ENCODE data around the gene PPIE. TPM values are rescaled to one million over a fixed set of nuclear protein-coding genes. Genes with fewer than 3 reads are reported as not detected.

PPIE gene
- total and polyA plus RNA-seq, 2 of the 4 experiments (the other 2 are of a cell fraction), result 40.9 to 68.1 TPM

GRCh38 chr1:39753132-39754025 lies 14.7 kb downstream of the PPIE start:
- no peak overlapping the region for H2AFZ ChIP-seq (replicated peaks; ENCODE audit: low read length, poor library complexity)
- TF ChIP-seq ELK1 (IDR thresholded peaks at IDR 0.05; ENCODE audit: borderline replicate concordance, low read depth, low read length) (no peak), USF2 (IDR thresholded peaks at IDR 0.05; ENCODE audit: low read depth, low read length) (no peak), MAFK (IDR thresholded peaks at IDR 0.05; ENCODE audit: low read depth, low read length) (no peak), MXI1 (IDR thresholded peaks at IDR 0.05; ENCODE audit: borderline replicate concordance, low read depth, low read length) (no peak), RAD21 (IDR thresholded peaks at IDR 0.05; ENCODE audit: low read length) (no peak), RFX5 (IDR thresholded peaks at IDR 0.05; ENCODE audit: low read depth, low read length) (no peak), BHLHE40 (IDR thresholded peaks at IDR 0.05; ENCODE audit: low read depth, low read length) (no peak), NFE2L2 (IDR thresholded peaks at IDR 0.05; ENCODE audit: low read depth, low read length) (no peak), FOS (IDR thresholded peaks at IDR 0.05; ENCODE audit: low read depth, low read length) (no peak)
- TF ChIP-seq, protein P1, sequence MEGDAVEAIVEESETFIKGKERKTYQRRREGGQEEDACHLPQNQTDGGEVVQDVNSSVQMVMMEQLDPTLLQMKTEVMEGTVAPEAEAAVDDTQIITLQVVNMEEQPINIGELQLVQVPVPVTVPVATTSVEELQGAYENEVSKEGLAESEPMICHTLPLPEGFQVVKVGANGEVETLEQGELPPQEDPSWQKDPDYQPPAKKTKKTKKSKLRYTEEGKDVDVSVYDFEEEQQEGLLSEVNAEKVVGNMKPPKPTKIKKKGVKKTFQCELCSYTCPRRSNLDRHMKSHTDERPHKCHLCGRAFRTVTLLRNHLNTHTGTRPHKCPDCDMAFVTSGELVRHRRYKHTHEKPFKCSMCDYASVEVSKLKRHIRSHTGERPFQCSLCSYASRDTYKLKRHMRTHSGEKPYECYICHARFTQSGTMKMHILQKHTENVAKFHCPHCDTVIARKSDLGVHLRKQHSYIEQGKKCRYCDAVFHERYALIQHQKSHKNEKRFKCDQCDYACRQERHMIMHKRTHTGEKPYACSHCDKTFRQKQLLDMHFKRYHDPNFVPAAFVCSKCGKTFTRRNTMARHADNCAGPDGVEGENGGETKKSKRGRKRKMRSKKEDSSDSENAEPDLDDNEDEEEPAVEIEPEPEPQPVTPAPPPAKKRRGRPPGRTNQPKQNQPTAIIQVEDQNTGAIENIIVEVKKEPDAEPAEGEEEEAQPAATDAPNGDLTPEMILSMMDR (conservative IDR thresholded peaks at IDR 0.05; ENCODE audit: low read depth, low read length), result no peak
- no peak overlapping the region for H2BK5ac ChIP-seq (ENCODE audit: low read depth, low read length, poor library complexity, severe bottlenecking)
- in situ Hi-C loops (cut with MboI; ENCODE audit: low sequenced_read_pairs), result no loop called here
- ChIA-PET POLR2A (ENCODE audit: unreplicated experiment) (no interaction called here), CTCF (interaction anchor here (0.8 kb wide), 1 partner anchor 47 kb away, joined by 3 read pairs; no protein-coding TSS in a partner anchor)
- H2BK15ac ChIP-seq (ENCODE audit: low read depth, low read length), result no peak overlapping the region
- no peak overlapping the region for H2BK120ac ChIP-seq (ENCODE audit: low read depth, low read length)
- dilution Hi-C loops (cut with HindIII; ENCODE audit: low sequenced_read_pairs, unreplicated experiment), result no loop called here
- no peak overlapping the region for H4K91ac ChIP-seq (ENCODE audit: insufficient read depth, low read depth, low read length)
- H2AK9ac ChIP-seq (replicated peaks; ENCODE audit: low read depth, low read length, poor library complexity), result no peak overlapping the region
- H3K9me1 ChIP-seq (ENCODE audit: insufficient read depth, low read length), result 0 out of 2 replicates have a peak, but pooled peaks cover 4% of the 10 kb centered on the region
- H3K4me3 ChIP-seq (ENCODE audit: insufficient read depth, low read depth, low read length), result no peak overlapping the region
- 92% methylated on average over 9 of the region's 16 CpGs; no CpG with 5 or more reads in 1 of the 2 experiments for WGBS, 2 experiments (ENCODE audit: extremely low coverage in 2 of 2, insufficient read length in 1 of 2)
- H2AK5ac ChIP-seq (ENCODE audit: low read depth, low read length), result no peak overlapping the region
- H3K9me3 ChIP-seq (ENCODE audit: control insufficient read depth, insufficient read depth, low read length), result no peaks in the 10 kb centered on the region
- H2BK20ac ChIP-seq (ENCODE audit: low read depth, low read length), result no peak overlapping the region
- H4K8ac ChIP-seq (ENCODE audit: low read depth in 2 of 2, low read length in 2 of 2), result no peak overlapping the region
- H3K4me2 ChIP-seq (ENCODE audit: low read depth, low read length), result no peak overlapping the region
- H3K79me1 ChIP-seq (ENCODE audit: low read depth in 1 of 2, low read length in 2 of 2), result 0 out of 4 replicates have a peak, but pooled peaks cover 0 to 3% of the 10 kb centered on the region in 2 experiments
- H3K27me3 ChIP-seq (ENCODE audit: control insufficient read depth, insufficient read depth, low read length), result no peaks in the 10 kb centered on the region
- no peak overlapping the region for H3K18ac ChIP-seq (ENCODE audit: low read depth, low read length)
- H3K23ac ChIP-seq (ENCODE audit: low read depth, low read length), result no peak overlapping the region
- no peak overlapping the region for H3K56ac ChIP-seq (ENCODE audit: extremely low read depth, insufficient read depth, low read length)
- peaks cover 61% of the 10 kb centered on the region for H3K36me3 ChIP-seq (ENCODE audit: control insufficient read depth, insufficient read depth, low read length)
- no peaks in the 10 kb centered on the region for H4K20me1 ChIP-seq (ENCODE audit: insufficient read depth, low read length)
- H4K5ac ChIP-seq (ENCODE audit: low read depth, low read length), result no peak overlapping the region
- DNase-seq (no peak), ATAC-seq (ENCODE audit: low read depth) (peak; percentile 48; the same call in 1 of the 2 replicates)
- no peak overlapping the region for H3K27ac ChIP-seq (ENCODE audit: insufficient read depth, low read length)
- no TSS peak for BruUV-seq (replicated peaks)
- H3K14ac ChIP-seq (replicated peaks; ENCODE audit: low read depth, low read length), result no peak overlapping the region
- H3K4ac ChIP-seq (ENCODE audit: low read depth, low read length), result no peak overlapping the region
- H3K9ac ChIP-seq (ENCODE audit: low read depth, low read length), result no peak overlapping the region
- H3K4me1 ChIP-seq (ENCODE audit: control insufficient read depth, insufficient read depth, low read length), result no peaks in the 10 kb centered on the region; the same call in 1 of the 2 replicates
- intact Hi-C loops (cut with micrococcal nuclease), result no loop called here

All from IMR-90 (cell line).